ENCODE results near the gene ABCC10.
A peak's percentile ranks its signal among the peaks of the same experiment; 100 is the strongest.

Gene ABCC10

GRCh38 chr6:43434001-43434840 is 6.9 kb downstream of the ABCC10 start:
- no peak overlapping the region for H3K4me3 ChIP-seq (ENCODE audit: low read length)
- no peak for DNase-seq (ENCODE audit: low read depth)

DNA sequence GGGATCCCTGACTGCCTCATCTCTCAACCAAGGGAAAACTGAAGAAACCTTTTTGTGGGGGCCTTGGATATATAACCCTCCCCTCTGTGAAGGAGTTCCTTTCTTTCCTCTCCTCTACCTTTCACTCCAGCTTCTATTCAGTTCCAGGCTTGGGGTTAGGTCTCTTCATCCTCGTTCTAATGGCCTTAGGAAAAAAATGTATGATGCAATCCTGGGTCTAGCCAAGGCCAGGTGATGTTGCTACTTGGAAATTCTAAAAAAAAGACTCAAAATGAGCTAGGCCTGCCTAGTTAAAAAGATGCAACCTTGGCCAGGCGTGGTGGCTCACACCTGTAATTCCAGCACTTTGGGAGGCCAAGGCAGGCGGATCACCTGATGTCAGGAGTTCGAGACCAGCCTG is 7.6 kb downstream of the ABCC10 start:
- Histone ChIP-seq H3K9ac (ENCODE audit: low read length) (no peak overlapping the region), H3K27me3 (replicated peaks; ENCODE audit: control insufficient read depth, insufficient read depth, low read length) (no peaks in the 10 kb centered on the region), H3K4me3 (ENCODE audit: low read length) (no peak overlapping the region), H3K4me1 (ENCODE audit: control insufficient read depth, insufficient read depth, low read length) (peaks cover 24% of the 10 kb centered on the region), H3K36me3 (ENCODE audit: control insufficient read depth, insufficient read depth, low read length, severe bottlenecking) (peaks cover 46% of the 10 kb centered on the region), H3K9me3 (ENCODE audit: control insufficient read depth, low read length) (no peaks in the 10 kb centered on the region)
- no peak for DNase-seq (ENCODE audit: low read depth)

More at GRCh38 chr6:43434001-43434840, 6.9 kb downstream of the ABCC10 start:
- Histone ChIP-seq H3K4me1 (ENCODE audit: control insufficient read depth, insufficient read depth, low read length) (peaks cover 24% of the 10 kb centered on the region), H3K9ac (ENCODE audit: low read length) (no peak overlapping the region), H3K9me3 (ENCODE audit: control insufficient read depth, low read length) (no peaks in the 10 kb centered on the region), H3K36me3 (ENCODE audit: control insufficient read depth, insufficient read depth, low read length, severe bottlenecking) (peaks cover 46% of the 10 kb centered on the region), H3K27me3 (replicated peaks; ENCODE audit: control insufficient read depth, insufficient read depth, low read length) (no peaks in the 10 kb centered on the region)

DNA sequence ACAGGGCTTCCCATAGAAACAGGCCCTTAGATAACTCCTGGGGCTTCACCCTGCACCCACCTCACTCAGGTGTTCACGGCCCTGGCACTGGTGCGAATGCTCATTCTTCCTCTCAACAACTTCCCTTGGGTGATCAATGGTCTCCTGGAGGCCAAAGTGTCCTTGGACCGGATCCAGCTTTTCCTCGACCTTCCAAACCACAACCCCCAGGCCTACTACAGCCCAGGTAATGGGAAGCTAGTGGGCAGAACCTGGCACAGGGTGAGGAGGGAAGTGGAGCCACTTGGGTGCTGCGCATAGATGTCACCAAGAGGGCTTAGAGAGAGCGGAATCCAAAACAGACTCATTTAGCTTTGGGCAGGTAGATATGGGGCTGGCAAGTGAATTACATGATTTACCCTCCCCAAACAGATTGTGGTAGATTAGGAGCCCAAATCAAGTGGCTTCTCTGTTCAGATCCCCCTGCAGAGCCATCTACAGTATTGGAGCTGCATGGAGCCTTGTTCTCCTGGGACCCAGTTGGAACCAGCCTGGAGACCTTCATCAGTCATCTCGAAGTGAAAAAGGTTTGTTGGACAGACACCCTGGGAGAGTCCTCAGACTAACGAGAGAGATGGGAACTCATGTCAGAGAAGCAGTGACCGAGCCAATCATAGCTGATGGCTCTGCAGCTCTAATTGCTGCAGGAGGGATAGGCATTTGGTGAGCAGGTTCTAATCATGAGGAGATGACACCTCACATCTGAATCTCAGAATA is 8.5 kb downstream of the ABCC10 start:
- no peak for DNase-seq (ENCODE audit: low read depth)
- no peaks in the 10 kb centered on the region for H3K27me3 ChIP-seq (replicated peaks; ENCODE audit: control insufficient read depth, insufficient read depth, low read length)
- no peaks in the 10 kb centered on the region for H3K9me3 ChIP-seq (ENCODE audit: control insufficient read depth, low read length)
- peaks cover 24% of the 10 kb centered on the region for H3K4me1 ChIP-seq (ENCODE audit: control insufficient read depth, insufficient read depth, low read length)
- H3K4me3 ChIP-seq (ENCODE audit: low read length): peak overlapping the region; percentile 8
- H3K9ac ChIP-seq (ENCODE audit: low read length): no peak overlapping the region
- peaks cover 47% of the 10 kb centered on the region for H3K36me3 ChIP-seq (ENCODE audit: control insufficient read depth, insufficient read depth, low read length, severe bottlenecking)

GRCh38 chr6:43436577-43437282 is 9.4 kb downstream of the ABCC10 start:
- H3K9ac ChIP-seq (ENCODE audit: low read length): peak overlapping the region; percentile 35
- H3K4me1 ChIP-seq (ENCODE audit: control insufficient read depth, insufficient read depth, low read length): peaks cover 24% of the 10 kb centered on the region
- peak overlapping the region; percentile 8 for H3K4me3 ChIP-seq (ENCODE audit: low read length)
- H3K9me3 ChIP-seq (ENCODE audit: control insufficient read depth, low read length): no peaks in the 10 kb centered on the region
- DNase-seq (ENCODE audit: low read depth): peak; percentile 78
- H3K36me3 ChIP-seq (ENCODE audit: control insufficient read depth, insufficient read depth, low read length, severe bottlenecking): peaks cover 44% of the 10 kb centered on the region
- H3K27me3 ChIP-seq (replicated peaks; ENCODE audit: control insufficient read depth, insufficient read depth, low read length): no peaks in the 10 kb centered on the region

- Histone ChIP-seq H3K9ac (ENCODE audit: low read length) (peak overlapping the region; percentile 8), H3K36me3 (ENCODE audit: control insufficient read depth, insufficient read depth, low read length, severe bottlenecking) (peaks cover 41% of the 10 kb centered on the region), H3K4me3 (ENCODE audit: low read length) (no peak overlapping the region), H3K4me1 (ENCODE audit: control insufficient read depth, insufficient read depth, low read length) (peaks cover 24% of the 10 kb centered on the region), H3K9me3 (ENCODE audit: control insufficient read depth, low read length) (no peaks in the 10 kb centered on the region), H3K27me3 (replicated peaks; ENCODE audit: control insufficient read depth, insufficient read depth, low read length) (no peaks in the 10 kb centered on the region)
- no peak for DNase-seq (ENCODE audit: low read depth)
These were observed 10.4 kb downstream of the ABCC10 start for GRCh38 chr6:43437700-43438099.

- Histone ChIP-seq H3K4me1 (ENCODE audit: control insufficient read depth, insufficient read depth, low read length) (no peaks in the 10 kb centered on the region), H3K9me3 (ENCODE audit: control insufficient read depth, low read length) (no peaks in the 10 kb centered on the region), H3K9ac (ENCODE audit: low read length) (no peak overlapping the region), H3K4me3 (ENCODE audit: low read length) (no peak overlapping the region), H3K36me3 (ENCODE audit: control insufficient read depth, insufficient read depth, low read length, severe bottlenecking) (peaks cover 70% of the 10 kb centered on the region), H3K27me3 (replicated peaks; ENCODE audit: control insufficient read depth, insufficient read depth, low read length) (no peaks in the 10 kb centered on the region)
- DNase-seq (ENCODE audit: low read depth): no peak
These were observed 15.6 kb downstream of the ABCC10 start for GRCh38 chr6:43442935-43443334.

DNA sequence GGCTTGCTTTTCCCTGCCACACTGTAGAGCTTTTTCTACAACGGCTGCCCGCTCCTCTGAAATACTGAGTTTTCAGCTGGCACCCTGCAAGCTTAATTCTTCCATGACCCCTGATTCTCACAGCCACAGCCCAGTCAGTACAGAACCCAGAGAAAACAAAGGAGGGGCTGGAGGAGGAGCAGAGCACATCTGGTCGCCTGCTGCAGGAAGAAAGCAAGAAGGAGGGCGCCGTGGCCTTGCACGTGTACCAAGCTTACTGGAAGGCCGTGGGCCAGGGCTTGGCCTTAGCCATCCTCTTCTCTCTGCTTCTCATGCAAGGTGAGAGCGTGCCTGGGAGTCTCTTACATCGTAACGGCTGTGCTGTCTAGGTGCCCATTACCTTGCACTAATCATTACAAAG is 16.7 kb downstream of the ABCC10 start:
- DNase-seq (ENCODE audit: low read depth): no peak
- no peaks in the 10 kb centered on the region for H3K27me3 ChIP-seq (replicated peaks; ENCODE audit: control insufficient read depth, insufficient read depth, low read length)
- H3K4me1 ChIP-seq (ENCODE audit: control insufficient read depth, insufficient read depth, low read length): no peaks in the 10 kb centered on the region
- no peak overlapping the region for H3K4me3 ChIP-seq (ENCODE audit: low read length)
- H3K36me3 ChIP-seq (ENCODE audit: control insufficient read depth, insufficient read depth, low read length, severe bottlenecking): peaks cover 71% of the 10 kb centered on the region
- no peaks in the 10 kb centered on the region for H3K9me3 ChIP-seq (ENCODE audit: control insufficient read depth, low read length)
- H3K9ac ChIP-seq (ENCODE audit: low read length): no peak overlapping the region

DNA sequence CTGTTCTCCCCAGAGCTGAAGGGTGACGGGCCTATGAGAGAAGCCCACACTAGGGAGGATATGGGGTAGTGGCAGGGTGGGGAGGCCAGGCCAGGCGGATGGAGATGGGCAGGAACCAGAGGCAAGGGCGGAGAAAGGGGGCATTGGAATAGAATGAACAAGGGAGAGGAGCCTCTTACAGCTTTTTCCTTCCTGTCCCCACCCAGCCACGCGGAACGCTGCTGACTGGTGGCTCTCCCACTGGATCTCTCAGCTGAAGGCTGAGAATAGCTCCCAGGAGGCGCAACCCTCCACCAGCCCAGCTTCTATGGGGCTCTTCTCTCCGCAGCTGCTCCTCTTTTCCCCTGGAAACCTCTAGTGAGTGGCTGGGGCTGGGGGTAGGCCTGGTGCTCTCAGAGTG is 17.2 kb downstream of the ABCC10 start:
- Histone ChIP-seq H3K9ac (ENCODE audit: low read length) (no peak overlapping the region), H3K4me1 (ENCODE audit: control insufficient read depth, insufficient read depth, low read length) (no peaks in the 10 kb centered on the region), H3K27me3 (replicated peaks; ENCODE audit: control insufficient read depth, insufficient read depth, low read length) (no peaks in the 10 kb centered on the region), H3K36me3 (ENCODE audit: control insufficient read depth, insufficient read depth, low read length, severe bottlenecking) (peaks cover 77% of the 10 kb centered on the region), H3K4me3 (ENCODE audit: low read length) (no peak overlapping the region), H3K9me3 (ENCODE audit: control insufficient read depth, low read length) (no peaks in the 10 kb centered on the region)
- no peak for DNase-seq (ENCODE audit: low read depth)

DNA sequence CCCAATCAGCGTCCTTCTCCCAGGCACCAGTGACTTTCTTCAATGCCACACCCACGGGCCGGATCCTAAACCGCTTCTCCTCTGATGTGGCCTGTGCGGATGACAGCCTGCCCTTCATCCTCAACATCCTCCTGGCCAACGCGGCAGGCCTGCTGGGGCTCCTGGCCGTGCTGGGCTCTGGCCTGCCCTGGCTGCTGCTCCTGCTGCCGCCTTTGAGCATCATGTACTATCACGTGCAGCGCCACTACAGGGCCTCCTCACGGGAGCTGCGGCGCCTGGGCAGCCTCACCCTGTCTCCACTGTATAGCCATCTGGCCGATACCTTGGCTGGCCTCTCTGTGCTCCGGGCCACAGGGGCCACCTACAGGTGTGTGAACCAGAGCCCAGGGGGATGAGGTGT is 18.2 kb downstream of the ABCC10 start:
- Histone ChIP-seq H3K4me1 (ENCODE audit: control insufficient read depth, insufficient read depth, low read length) (no peaks in the 10 kb centered on the region), H3K36me3 (ENCODE audit: control insufficient read depth, insufficient read depth, low read length, severe bottlenecking) (peaks cover 87% of the 10 kb centered on the region), H3K27me3 (replicated peaks; ENCODE audit: control insufficient read depth, insufficient read depth, low read length) (no peaks in the 10 kb centered on the region), H3K9ac (ENCODE audit: low read length) (no peak overlapping the region), H3K9me3 (ENCODE audit: control insufficient read depth, low read length) (no peaks in the 10 kb centered on the region), H3K4me3 (ENCODE audit: low read length) (no peak overlapping the region)
- no peak for DNase-seq (ENCODE audit: low read depth)

DNA sequence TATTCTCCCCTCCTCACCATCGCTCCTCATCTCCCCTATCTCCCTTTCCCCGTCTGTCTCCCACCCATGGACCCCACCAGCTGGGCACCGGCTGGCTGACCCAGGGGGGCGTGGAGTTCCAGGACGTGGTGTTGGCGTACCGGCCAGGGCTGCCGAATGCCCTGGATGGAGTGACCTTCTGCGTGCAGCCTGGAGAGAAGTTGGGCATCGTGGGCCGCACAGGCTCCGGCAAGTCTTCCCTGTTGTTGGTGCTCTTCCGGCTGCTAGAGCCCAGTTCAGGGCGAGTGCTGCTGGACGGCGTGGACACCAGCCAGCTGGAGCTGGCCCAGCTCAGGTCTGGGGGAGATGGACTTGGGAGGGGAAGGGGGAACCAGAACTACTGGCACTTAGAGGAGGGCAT is 20.3 kb downstream of the ABCC10 start:
- Histone ChIP-seq H3K4me1 (ENCODE audit: control insufficient read depth, insufficient read depth, low read length) (no peaks in the 10 kb centered on the region), H3K9ac (ENCODE audit: low read length) (no peak overlapping the region), H3K9me3 (ENCODE audit: control insufficient read depth, low read length) (no peaks in the 10 kb centered on the region), H3K4me3 (ENCODE audit: low read length) (no peak overlapping the region), H3K36me3 (ENCODE audit: control insufficient read depth, insufficient read depth, low read length, severe bottlenecking) (peaks cover 92% of the 10 kb centered on the region), H3K27me3 (replicated peaks; ENCODE audit: control insufficient read depth, insufficient read depth, low read length) (no peaks in the 10 kb centered on the region)
- DNase-seq (ENCODE audit: low read depth): no peak

GRCh38 chr6:43448916-43449315 is 21.6 kb downstream of the ABCC10 start:
- DNase-seq (ENCODE audit: low read depth): no peak
- H3K9me3 ChIP-seq (ENCODE audit: control insufficient read depth, low read length): no peaks in the 10 kb centered on the region
- H3K4me1 ChIP-seq (ENCODE audit: control insufficient read depth, insufficient read depth, low read length): no peaks in the 10 kb centered on the region
- H3K36me3 ChIP-seq (ENCODE audit: control insufficient read depth, insufficient read depth, low read length, severe bottlenecking): peaks cover 79% of the 10 kb centered on the region
- H3K9ac ChIP-seq (ENCODE audit: low read length): no peak overlapping the region
- no peaks in the 10 kb centered on the region for H3K27me3 ChIP-seq (replicated peaks; ENCODE audit: control insufficient read depth, insufficient read depth, low read length)
- no peak overlapping the region for H3K4me3 ChIP-seq (ENCODE audit: low read length)

Measured in adipocyte (in vitro differentiated cells).